Measurements from ENCODE around the gene METAP1D. TPM values are rescaled to one million over a fixed set of nuclear protein-coding genes. Genes with fewer than 3 reads are reported as not detected.

METAP1D gene
- total RNA-seq, 1 experiment from 2014 or later: 12.7 TPM

DNA sequence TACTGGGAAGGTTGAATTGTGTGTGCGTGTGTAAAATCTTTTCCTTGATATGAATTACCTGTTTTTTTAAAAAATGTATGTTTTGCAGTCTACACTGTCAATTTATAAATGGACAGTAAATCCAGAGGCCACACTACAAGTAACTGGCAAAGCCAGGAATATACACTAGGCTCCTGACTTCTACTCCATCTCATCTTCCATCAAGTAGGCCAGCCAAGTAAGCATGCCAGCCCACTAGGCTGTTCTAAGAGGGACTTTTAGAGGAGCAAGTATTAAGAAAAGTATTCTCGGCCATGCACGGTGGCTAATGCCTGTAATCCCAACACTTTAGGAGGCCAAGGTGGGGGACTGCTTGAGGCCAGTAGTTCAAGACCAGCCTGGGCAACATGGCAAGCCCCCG lies 13.0 kb upstream of the METAP1D start:
- no TSS peak for BruUV-seq (replicated peaks)
- Histone ChIP-seq H3K27me3 (replicated peaks; ENCODE audit: insufficient read depth, low read depth, low read length, poor library complexity) (no peaks in the 10 kb centered on the region), H3K9me3 (ENCODE audit: low read depth, low read length, poor library complexity, severe bottlenecking) (no peaks in the 10 kb centered on the region), H3K4me1 (ENCODE audit: insufficient read depth, low read length, poor library complexity, severe bottlenecking) (no peaks in the 10 kb centered on the region), H3K36me3 (ENCODE audit: insufficient read depth, low read length, poor library complexity, severe bottlenecking) (peaks cover 5% of the 10 kb centered on the region), H3K4me3 (ENCODE audit: low read depth, low read length, poor library complexity, severe bottlenecking) (no peak overlapping the region), H3K27ac (ENCODE audit: low read depth, low read length, poor library complexity, severe bottlenecking) (no peak overlapping the region)
- ChIA-PET CTCF (no interaction called here), POLR2A (ENCODE audit: low non-redundant PET) (no interaction called here)
- TF ChIP-seq, protein P1, sequence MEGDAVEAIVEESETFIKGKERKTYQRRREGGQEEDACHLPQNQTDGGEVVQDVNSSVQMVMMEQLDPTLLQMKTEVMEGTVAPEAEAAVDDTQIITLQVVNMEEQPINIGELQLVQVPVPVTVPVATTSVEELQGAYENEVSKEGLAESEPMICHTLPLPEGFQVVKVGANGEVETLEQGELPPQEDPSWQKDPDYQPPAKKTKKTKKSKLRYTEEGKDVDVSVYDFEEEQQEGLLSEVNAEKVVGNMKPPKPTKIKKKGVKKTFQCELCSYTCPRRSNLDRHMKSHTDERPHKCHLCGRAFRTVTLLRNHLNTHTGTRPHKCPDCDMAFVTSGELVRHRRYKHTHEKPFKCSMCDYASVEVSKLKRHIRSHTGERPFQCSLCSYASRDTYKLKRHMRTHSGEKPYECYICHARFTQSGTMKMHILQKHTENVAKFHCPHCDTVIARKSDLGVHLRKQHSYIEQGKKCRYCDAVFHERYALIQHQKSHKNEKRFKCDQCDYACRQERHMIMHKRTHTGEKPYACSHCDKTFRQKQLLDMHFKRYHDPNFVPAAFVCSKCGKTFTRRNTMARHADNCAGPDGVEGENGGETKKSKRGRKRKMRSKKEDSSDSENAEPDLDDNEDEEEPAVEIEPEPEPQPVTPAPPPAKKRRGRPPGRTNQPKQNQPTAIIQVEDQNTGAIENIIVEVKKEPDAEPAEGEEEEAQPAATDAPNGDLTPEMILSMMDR (conservative IDR thresholded peaks at IDR 0.05; ENCODE audit: low read depth, low read length): no peak
- TF ChIP-seq EZH2 (IDR thresholded peaks at IDR 0.05; ENCODE audit: borderline replicate concordance, low read depth, low read length, poor library complexity, severe bottlenecking): no peak
- no peak for DNase-seq (ENCODE audit: low spot score)
- intact Hi-C loops (cut with micrococcal nuclease; ENCODE audit: unreplicated experiment): no loop called here

DNA sequence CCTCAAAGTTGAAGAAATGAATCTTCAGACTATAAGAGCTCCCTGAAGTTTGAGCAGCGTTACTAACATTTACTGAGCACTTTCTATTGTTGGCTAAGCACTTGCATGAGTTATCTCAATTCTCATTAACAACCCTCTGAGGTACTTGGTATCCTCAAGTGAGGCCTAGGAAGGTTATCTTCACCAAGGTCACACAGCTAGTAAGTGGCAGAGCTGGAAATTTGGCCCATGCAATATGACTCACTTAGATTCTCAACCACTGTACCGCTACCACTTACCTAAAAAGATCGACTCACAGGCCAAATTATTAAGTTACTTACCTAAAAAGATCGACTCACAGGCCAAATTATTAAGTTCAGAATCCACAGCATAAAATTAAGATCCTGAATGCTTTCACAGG lies 8.7 kb upstream of the METAP1D start:
- TF ChIP-seq EZH2 (IDR thresholded peaks at IDR 0.05; ENCODE audit: borderline replicate concordance, low read depth, low read length, poor library complexity, severe bottlenecking): no peak
- TF ChIP-seq, protein P1 (conservative IDR thresholded peaks at IDR 0.05; ENCODE audit: low read depth, low read length): no peak
- BruUV-seq (replicated peaks): no TSS peak
- H3K4me1 ChIP-seq (ENCODE audit: insufficient read depth, low read length, poor library complexity, severe bottlenecking): no peaks in the 10 kb centered on the region
- no peaks in the 10 kb centered on the region for H3K27me3 ChIP-seq (replicated peaks; ENCODE audit: insufficient read depth, low read depth, low read length, poor library complexity)
- POLR2A ChIA-PET (ENCODE audit: low non-redundant PET): no interaction called here
- intact Hi-C loops (cut with micrococcal nuclease; ENCODE audit: unreplicated experiment): no loop called here
- no peak overlapping the region for H3K4me3 ChIP-seq (ENCODE audit: low read depth, low read length, poor library complexity, severe bottlenecking)
- no peaks in the 10 kb centered on the region for H3K9me3 ChIP-seq (ENCODE audit: low read depth, low read length, poor library complexity, severe bottlenecking)
- no peak overlapping the region for H3K27ac ChIP-seq (ENCODE audit: low read depth, low read length, poor library complexity, severe bottlenecking)
- H3K36me3 ChIP-seq (ENCODE audit: insufficient read depth, low read length, poor library complexity, severe bottlenecking): no peaks in the 10 kb centered on the region
- DNase-seq (ENCODE audit: low spot score): no peak
- CTCF ChIA-PET: no interaction called here

DNA sequence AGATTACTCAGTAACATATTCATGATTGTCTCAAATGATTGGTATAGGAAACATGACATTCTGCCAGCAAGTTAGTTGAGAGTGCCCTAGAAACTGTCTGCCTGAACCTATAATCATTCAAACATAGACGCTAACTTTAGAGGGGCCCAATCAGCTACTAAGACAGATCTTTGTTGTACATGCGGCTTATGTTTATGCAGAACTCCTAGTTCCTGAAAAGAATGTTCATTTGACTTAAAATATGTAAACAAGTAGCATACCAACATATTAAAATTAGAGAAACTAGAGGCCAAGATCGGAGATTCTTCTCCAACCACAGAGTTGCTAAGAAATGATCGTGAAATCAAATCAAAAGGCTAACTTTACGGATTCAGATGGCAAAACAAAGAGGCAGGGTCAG lies 4.2 kb upstream of the METAP1D start:
- no peak for DNase-seq (ENCODE audit: low spot score)
- H3K27me3 ChIP-seq (replicated peaks; ENCODE audit: insufficient read depth, low read depth, low read length, poor library complexity): no peaks in the 10 kb centered on the region
- ChIA-PET POLR2A (ENCODE audit: low non-redundant PET) (no interaction called here), CTCF (no interaction called here)
- intact Hi-C loops (cut with micrococcal nuclease; ENCODE audit: unreplicated experiment): no loop called here
- H3K4me1 ChIP-seq (ENCODE audit: insufficient read depth, low read length, poor library complexity, severe bottlenecking): peaks cover 8% of the 10 kb centered on the region
- H3K4me3 ChIP-seq (ENCODE audit: low read depth, low read length, poor library complexity, severe bottlenecking): no peak overlapping the region
- BruUV-seq (replicated peaks): no TSS peak
- H3K27ac ChIP-seq (ENCODE audit: low read depth, low read length, poor library complexity, severe bottlenecking): no peak overlapping the region
- no peaks in the 10 kb centered on the region for H3K9me3 ChIP-seq (ENCODE audit: low read depth, low read length, poor library complexity, severe bottlenecking)
- no peak for TF ChIP-seq EZH2 (IDR thresholded peaks at IDR 0.05; ENCODE audit: borderline replicate concordance, low read depth, low read length, poor library complexity, severe bottlenecking)
- TF ChIP-seq, protein P1 (conservative IDR thresholded peaks at IDR 0.05; ENCODE audit: low read depth, low read length): no peak
- no peaks in the 10 kb centered on the region for H3K36me3 ChIP-seq (ENCODE audit: insufficient read depth, low read length, poor library complexity, severe bottlenecking)
